Central memory CD4-positive, alpha-beta T cell (primary cell): ENCODE results near the gene TRIM61.
"Not testable (repeated sequence)": the region's sequence is repeated elsewhere in the genome, so short reads cannot be mapped to it uniquely, and the experiment has no call there.

Experiments used
- DNase-seq: peaks from one replicate; pipeline ENCODE4 v3.0.0; 2022
- total RNA-seq, 3 experiments: gene quantifications; one replicate each; lab custom pipeline; 2026; lab: John Stamatoyannopoulos, UW

Gene TRIM61
- 0.58 to 2.2 (median 1.8) reads per million in 3 experiments for total RNA-seq

- no peak for DNase-seq
Measured at GRCh38 chr4:164977243-164978164, at the start of gene TRIM61. Gene TRIM61, minus strand, starts transcription at chr4:164977657. Its CDS starts 7,655 bp downstream, at chr4:164970002.

GRCh38 chr4:165025782-165026181 lies 48.3 kb upstream of the TRIM61 start:
- not testable (repeated sequence) for DNase-seq

- not testable (repeated sequence) for DNase-seq
Measured at GRCh38 chr4:165019995-165020394, 42.5 kb upstream of the TRIM61 start.

- DNase-seq = no peak
Measured at GRCh38 chr4:165016971-165017370, 39.5 kb upstream of the TRIM61 start.

GRCh38 chr4:165013691-165014090 lies 36.2 kb upstream of the TRIM61 start:
- no peak for DNase-seq

GRCh38 chr4:165011403-165011802 lies 33.9 kb upstream of the TRIM61 start:
- no peak for DNase-seq

GRCh38 chr4:165010991-165011390 lies 33.5 kb upstream of the TRIM61 start:
- DNase-seq = no peak

- no peak for DNase-seq
Measured at GRCh38 chr4:165010487-165010886, 33.0 kb upstream of the TRIM61 start.

GRCh38 chr4:165009493-165010227 lies 32.2 kb upstream of the TRIM61 start:
- DNase-seq = no peak

- no peak for DNase-seq
Measured at GRCh38 chr4:165006886-165007285, 29.4 kb upstream of the TRIM61 start.

- no peak for DNase-seq
Measured at GRCh38 chr4:165006456-165006855, 29.0 kb upstream of the TRIM61 start.

GRCh38 chr4:165005352-165005925 lies 28.0 kb upstream of the TRIM61 start:
- DNase-seq = no peak

GRCh38 chr4:165001957-165002356 lies 24.5 kb upstream of the TRIM61 start:
- not testable (repeated sequence) for DNase-seq

- DNase-seq = not testable (repeated sequence)
Measured at GRCh38 chr4:164998526-164999080, 21.1 kb upstream of the TRIM61 start.

- no peak for DNase-seq
Measured at GRCh38 chr4:164997941-164998340, 20.5 kb upstream of the TRIM61 start.

GRCh38 chr4:164997324-164997723 lies 19.9 kb upstream of the TRIM61 start:
- no peak for DNase-seq

GRCh38 chr4:164996123-164996522 lies 18.7 kb upstream of the TRIM61 start:
- not testable (repeated sequence) for DNase-seq

GRCh38 chr4:164990786-164991185 lies 13.3 kb upstream of the TRIM61 start:
- not testable (repeated sequence) for DNase-seq

GRCh38 chr4:164989471-164989870 lies 12.0 kb upstream of the TRIM61 start:
- no peak for DNase-seq

- DNase-seq = not testable (repeated sequence)
Measured at GRCh38 chr4:164971929-164972328, 5.5 kb downstream of the TRIM61 start.

GRCh38 chr4:164959896-164960295 lies 17.6 kb downstream of the TRIM61 start:
- DNase-seq = no peak

- not testable (repeated sequence) for DNase-seq
Measured at GRCh38 chr4:164959421-164959820, 18.0 kb downstream of the TRIM61 start.
